Iris pigment epithelial cell (primary cell): Measurements from ENCODE around the gene RAMAC.
"Not testable (repeated sequence)": the region's sequence is repeated elsewhere in the genome, so short reads cannot be mapped to it uniquely, and the experiment has no call there.

ENCODE experiments used
- DNase-seq: peaks from one replicate; pipeline ENCODE4 v3.0.0-alpha.2; 2011; ENCODE audit warnings: low read depth

RAMAC gene

DNA sequence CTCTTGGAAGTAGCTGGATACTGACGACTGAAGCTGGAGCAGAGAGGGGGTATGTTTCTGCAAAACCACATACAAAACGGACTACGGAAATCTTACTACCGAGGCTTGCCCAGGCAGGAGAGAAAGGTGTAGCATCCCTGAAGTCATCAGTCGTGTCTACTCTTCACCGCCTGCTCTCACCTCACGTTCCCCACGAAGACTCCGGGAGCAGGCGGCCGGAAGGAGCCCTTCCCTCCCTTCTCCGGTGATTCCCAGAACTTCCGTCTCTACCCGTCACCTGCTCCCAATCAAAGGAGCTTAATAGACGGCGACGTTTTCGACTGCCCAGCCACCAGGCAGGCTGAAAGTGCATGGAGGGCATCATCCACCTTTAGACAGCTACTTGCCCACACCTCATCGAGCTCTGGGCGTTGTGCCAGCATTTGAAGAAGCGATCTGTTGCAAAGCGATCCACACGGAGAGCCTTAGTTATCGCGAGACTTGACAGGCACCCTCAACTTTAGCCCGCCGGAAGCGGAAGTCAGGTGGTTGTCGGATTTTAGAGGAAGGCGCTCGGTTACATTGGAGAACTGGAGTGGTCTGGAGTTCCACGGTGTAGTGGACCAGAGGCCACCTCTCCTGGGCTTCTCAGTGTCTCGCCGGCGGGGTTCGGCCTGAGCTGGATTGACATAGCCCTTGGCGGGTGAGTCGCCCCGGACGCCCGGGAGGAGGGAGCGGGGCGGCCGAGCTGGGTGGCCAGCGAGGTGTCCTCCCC lies at the start of gene RAMAC:
TSS of gene RAMAC (plus strand) at position 523 of the 754 bp plus-strand sequence. CDS start 2,809 bp downstream, outside the sequence.
- peak; percentile 96 for DNase-seq

DNA sequence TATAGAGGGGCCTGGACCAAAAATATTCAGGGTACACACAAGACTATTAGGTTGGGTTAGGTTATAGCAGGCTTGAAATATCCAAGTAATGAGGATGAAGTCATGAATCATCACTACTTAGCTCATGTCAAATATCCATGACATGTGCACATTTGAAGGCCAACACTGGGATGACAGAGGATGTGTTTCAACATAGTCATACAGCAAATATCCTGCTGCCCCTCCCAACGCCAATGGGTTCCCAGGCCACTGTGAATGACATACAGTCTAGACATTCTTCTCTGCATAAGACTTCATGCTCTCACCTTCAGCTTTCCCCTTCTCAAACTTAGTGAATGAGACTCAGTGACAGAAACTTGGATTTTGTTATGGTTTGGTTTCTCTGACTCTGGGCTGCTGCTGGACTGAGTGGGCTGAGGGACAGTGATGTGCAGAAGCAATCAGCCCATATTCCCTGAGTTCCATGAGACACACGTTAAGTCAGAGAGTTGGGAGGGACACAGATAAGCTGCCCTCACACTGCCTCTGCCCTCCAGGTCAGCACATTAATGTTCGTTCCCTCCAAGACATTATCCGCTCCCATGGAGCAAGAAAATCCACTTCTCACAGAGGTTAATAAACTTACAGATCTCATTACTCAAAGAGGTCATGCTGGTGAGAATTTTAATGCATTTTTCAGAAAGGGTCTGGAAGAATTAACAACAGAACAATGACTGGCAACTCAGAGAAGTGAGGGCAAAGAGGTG lies 48.9 kb upstream of the RAMAC start:
- peak; percentile 40 for DNase-seq

DNA sequence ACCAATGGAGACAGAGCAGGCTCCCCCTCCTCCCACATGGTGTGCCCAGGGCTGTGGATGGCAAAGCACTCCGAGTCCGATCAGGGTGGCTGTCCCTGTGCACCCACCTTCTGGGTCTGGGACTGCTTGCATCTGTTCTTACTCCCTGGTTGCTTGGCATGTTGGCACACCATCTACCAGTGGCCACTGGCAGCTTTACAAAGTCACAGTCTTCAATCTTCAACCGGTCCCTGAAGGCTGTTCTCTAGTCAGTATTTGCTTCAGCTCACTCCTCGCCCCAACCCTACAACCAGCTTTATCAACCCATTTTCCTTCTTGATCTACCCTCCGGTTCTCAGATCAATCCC lies 48.3 kb upstream of the RAMAC start:
- DNase-seq = no peak

DNA sequence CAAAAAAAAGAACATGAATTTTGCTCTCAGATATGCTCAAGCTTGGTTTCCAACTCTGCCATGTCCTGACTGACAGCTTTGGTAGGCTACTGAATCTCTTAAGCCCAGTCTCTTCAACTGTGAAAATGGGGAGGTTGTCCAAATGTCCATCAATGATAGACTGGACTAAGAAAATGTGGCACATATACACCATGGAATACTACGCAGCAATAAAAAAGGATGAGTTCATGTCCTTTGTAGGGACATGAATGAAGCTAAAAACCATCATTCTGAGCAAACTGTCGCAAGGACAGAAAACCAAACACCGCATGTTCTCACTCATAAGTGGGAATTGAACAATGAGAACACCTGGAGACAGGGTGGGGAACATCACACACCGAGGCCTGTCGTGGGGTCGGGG lies 46.3 kb upstream of the RAMAC start:
- not testable (repeated sequence) for DNase-seq

DNA sequence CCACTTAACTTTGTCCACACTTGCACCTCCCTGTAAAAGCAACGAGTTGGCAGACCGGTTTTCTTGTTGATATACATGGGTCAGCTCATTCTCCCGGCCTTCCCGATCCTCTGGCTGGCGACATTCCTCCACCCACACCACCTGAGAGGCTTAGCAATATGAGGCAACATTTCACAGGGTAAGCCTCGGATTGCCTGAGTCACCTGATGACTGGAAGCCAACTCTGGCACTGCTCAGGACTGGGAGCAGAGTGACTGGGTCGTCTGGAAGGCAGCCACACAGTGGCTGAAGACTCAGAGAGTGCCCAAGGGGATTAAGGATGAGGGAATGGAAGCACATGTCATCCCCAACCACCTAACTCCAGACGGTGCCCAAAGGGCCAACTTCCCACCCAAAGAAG lies 43.3 kb upstream of the RAMAC start:
- DNase-seq = peak; percentile 9

DNA sequence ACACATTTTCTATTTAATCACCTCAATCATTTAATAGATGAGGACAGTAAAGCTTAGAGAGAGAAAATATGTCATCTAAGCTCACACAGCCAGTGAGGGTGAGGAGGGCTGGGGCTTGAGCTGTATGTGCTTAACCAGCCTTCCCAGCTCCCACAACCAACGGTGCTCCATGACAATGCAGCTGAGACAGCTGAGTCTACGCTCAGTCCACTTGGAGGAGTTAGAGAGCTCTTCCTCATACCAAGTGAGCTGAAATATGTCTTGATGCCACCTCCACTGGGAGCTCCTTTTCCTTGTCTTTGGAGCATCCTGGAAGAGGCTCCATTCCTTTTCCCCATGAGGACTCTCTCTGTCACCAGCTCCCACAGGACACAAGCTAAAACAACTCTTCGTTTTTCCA lies 42.8 kb upstream of the RAMAC start:
- DNase-seq = no peak

DNA sequence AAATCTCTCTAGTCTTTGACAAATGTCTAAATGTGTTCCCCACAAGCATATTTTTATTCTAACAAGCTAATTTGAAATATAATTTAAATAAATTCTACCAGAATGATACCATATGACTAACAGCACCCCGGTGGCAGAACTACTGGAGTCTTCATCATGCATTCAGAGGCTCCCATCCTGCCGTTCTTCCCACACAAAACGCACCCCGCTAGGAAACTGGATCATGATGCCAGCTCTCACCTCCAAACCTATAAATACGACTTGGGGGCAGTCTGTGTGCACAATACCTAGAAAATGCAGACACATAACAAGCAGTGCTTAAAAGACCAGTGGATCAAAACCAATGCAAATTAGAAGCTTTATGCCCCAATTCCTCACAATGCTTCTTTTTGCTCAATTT lies 42.0 kb upstream of the RAMAC start:
- no peak for DNase-seq

DNA sequence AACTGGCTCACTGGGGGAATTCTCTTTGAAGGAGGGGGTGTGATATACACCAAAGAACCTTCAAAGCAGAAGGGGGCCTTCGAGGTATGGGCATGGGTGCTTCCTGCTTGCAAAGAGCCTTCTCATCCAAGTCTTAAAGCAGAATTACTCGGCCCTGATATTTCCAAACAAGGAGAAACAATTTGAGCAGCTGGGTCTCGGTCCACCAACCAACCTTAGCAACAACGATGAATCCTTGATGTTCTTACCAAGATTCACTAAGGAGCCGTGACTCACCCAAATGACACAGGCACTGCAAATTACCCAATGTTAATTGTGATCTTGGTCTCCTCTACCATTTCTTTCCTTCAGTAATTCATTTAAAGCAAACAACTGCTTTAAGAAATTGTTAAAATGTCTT lies 41.2 kb upstream of the RAMAC start:
- DNase-seq = no peak

DNA sequence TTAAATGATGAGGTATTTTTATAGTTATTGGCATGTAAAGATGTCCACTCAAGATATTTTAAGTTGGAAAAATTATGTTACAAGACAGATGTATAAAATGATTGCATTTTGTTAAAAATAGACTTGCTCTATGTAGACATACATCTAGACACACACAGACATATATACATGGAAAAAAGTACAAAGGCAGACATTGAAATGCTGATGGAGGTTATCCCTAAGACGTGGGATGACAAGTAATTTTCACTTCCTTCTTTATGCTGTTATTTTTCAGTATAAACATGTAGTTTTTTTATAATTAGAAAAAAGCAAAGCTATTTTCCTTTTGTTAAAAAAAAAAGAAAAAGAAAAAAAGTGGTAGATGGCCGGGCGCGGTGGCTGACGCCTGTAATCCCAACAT lies 40.7 kb upstream of the RAMAC start:
- no peak for DNase-seq

DNA sequence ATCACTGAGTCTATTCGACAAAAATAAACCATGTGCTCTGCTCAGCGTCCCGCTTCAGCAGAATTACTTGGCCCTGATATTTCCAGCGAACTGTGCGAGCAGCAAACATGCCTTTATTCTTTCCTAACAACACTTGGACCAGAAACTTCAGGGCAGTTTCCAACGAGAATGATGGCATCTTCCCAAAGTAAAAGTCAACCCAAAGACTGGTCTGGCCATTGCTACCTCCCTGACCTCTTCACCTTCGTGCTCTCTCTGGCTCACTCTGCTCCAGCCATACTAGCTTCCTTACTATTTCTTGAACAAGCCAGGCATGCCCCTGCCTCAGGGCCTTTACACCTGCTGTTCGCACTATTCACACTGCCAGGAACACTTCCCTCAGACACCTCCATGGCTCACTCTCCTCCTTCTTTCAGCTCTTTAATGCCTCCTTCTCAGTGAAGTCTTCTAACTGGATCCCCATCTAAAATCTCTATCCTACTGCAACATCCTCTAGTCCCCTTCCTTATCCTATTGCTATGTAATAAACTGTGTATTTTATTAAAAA lies 39.8 kb upstream of the RAMAC start:
- no peak for DNase-seq

DNA sequence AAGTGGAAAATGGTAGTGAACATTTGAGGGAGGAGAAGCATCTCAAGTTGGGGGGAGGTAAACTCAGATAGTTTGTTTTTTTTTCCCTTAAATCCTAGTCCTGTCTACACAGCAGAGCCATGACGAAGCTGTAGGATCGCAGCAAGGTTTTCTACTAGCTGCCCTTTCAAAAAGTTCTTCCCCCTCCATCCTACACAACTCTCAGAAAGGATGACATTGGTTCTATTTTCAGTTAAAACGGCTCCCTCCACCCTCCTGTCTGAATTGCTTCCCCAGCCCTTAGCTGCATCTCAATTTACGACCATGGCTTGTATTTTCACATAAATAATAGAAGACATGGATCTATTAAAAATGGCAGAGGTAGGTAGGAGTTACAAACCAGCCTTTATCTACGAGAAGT lies 35.7 kb upstream of the RAMAC start:
- no peak for DNase-seq

DNA sequence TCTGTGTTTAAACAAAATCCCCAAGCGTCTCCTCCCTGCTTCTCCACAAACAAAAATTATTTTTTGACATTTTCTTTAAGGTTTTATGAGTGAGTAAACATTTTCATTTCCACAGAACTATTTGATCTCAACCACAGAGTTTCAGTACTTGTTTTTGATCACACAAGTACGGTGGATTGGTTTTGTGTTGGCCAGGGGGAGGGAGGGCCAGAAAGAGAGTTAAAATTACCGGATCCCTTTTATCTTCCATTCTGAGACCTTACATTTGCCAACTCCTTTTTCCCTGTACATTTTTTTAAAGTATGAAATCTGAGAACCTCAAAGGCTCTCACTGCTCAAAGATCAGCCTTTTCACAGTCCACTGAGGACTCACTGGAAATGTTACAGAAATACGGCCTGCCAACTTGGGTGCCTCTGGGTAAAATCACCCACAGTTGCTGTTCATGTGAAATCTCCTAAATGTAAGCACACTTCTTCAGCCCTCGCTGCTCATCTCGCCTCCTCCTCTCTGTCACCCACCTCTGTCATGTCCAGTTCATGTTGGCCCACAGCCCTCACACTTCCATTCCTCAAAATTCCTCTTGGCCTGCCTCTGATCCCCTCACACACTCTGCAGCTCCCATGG lies 35.2 kb upstream of the RAMAC start:
- DNase-seq = no peak

DNA sequence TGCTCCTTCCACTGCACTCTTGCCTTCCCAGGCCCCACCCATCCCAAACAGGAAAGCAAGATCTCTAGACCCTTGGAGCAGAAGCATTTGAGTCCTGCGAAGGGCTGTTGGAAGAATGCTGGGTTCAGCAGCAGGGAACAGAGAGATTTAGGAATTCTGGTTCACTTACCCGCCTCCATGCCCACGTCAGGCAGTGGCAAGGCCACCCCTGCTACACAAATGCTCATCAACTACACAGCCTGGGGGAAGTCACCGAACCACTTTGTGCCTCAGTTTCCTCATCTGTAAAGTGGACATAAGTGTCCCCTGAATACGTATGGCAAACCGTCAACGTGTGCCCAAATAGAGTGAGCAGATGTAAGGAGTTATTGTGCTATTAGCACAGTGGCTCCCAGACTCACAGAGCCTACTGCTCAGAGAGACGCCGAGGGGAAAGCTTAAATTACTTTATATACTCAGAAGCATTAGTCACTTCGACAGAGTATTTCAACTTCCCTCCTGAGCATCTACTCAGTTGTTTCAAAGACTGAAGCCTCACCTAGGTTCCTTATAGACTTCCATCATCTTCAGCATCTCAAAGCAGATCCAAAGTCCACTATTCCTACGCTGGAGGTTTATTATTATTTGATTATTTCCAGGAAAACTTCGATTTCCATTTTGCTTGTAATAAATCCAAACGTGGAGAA lies 34.4 kb upstream of the RAMAC start:
- no peak for DNase-seq

DNA sequence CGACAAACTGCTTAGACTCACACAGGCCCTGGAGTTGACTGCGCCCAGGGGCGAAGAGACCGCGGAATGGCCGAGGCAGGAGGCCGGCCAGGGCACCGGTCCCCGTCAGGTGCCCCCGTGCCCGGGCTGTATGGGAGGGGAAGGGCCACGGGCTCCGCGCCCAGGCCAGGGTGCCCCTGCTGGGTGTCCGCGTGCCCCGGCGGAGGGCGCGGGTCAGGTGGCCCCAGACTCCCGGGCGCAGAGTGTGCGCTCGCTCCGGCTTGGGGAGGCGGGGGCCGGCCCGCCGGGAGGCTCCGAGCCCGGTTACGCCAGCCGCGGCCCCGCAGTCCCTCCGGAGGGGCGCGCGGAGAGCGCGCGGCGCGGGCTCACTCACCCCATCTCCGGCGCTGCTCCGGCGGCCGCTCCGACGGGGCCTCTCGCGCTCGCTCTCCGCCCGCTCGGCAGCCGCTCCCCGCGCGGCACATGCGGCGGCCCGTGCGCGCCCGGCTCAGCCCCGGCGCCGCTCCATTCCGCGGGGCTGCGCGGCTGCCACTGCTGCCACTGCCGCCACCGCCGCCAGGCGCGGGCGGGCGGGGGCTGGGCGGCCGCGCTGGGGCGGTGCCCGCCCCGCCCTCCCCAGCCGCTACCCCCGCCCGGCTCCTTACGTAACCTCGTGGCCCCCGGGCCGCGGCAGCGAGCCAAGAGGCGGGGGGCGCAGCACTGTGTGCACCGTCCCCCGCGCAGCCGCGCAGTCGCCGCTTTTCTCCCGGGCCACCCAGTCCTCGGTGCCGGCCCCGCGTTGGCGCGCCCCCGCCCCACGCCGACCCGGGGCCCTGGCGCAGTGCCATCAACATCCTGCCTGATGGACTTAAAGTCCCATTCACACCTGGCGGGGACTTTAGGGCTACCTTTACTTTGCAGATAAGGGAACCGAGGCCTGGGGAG lies 33.6 kb upstream of the RAMAC start, which contains the start of gene HOMER2:
TSS of gene HOMER2 (minus strand) at position 563 of the 924 bp plus-strand sequence. CDS start at position 378, 185 bp downstream.
- peak; percentile 20 for DNase-seq

DNA sequence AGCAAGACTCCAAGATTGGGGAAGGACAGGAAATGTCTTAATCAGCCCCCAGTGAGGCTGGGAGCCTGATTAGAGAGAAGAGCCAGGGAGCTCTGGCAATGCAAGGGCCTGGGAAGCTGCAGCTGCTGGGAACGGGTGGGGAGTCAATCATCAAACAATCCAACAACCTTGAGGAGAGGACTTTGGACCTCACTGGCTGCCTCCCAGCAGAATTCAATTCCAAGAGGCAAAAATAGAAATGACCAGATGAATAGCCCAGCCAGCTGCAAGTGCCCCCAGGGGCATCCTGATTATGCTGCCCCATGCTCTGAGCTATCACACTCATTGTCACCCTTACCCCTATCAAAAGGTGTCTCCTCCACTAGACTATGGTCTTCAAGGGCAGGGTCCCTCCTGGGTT lies 27.4 kb upstream of the RAMAC start:
- DNase-seq = no peak

DNA sequence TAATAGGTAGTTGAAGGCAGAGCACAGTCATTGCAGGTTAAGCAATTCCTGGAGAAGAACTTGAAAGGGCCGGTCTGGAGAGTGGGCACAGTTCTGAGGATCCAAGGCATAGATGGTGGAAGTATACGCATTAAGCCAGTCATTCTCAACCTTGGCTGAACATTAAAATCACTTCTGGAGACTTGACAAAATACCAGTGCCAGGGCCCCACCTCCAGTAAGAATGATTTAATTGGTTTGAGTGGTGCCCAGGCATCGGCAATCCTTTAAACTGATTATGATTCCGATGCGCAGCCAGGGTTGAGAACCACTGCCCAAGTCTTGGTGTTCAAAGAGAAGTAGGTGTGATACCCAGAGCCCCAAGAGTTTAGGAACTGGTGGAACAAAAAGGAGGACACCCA lies 26.6 kb upstream of the RAMAC start:
- no peak for DNase-seq

DNA sequence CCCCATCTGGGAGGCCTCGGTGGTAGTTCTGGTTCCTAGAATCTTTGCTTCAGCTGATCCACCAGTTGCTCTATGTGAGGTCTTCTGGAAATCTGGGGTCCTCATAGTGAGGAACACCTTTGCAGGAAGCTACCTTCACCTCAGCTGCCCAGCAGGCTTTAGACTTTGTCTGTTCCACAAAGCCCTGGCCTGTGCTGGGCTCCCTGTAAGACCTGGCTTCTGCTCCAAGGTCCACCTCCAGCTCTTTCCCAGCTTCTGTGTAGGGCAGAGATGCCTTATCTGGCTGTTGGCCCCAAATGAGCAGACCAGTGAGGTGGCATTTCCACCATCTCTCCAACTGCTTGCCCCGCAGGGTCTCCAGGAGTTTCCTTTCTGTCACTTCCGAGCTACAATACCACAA lies 25.2 kb upstream of the RAMAC start:
- DNase-seq = no peak

DNA sequence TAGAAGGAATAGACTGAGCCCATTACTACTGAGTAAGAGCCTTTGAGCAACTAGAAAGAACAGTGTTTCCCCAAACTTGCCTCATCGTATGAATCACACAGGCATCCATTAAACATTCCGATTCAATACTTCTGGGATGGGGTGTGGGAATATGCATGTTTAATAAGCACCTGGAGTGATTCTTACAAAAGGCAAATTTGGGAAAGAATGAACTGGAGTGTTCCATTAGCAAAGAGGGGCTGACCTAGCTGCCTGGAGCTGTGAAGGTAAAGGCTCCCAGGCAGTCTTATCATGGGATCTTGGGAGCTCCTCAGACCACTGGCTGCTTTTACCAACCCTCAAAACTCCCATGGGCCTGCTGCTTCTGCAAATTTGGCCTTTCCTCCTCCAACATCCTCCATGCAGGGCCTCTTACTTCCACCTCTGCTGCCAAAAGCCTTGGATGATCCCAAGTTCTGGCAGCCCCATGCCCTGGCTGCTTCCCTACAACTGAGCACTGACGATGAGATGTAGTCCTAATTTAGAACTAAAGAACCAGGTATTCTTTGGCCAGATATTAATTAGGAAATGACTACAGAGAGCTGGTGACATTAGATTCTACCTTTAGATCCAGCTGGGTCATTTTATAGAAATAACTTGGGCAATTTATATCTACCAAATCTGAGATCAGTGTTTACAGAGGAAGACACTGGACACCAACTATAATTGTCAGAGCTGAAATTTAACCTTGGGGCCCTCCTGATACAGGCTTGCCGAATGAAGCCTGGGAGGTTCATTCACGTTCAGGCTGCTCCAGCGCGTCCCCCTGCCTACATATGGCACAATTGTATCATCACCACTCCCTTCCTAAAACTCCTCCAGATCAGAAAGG lies 22.3 kb upstream of the RAMAC start:
- no peak for DNase-seq

DNA sequence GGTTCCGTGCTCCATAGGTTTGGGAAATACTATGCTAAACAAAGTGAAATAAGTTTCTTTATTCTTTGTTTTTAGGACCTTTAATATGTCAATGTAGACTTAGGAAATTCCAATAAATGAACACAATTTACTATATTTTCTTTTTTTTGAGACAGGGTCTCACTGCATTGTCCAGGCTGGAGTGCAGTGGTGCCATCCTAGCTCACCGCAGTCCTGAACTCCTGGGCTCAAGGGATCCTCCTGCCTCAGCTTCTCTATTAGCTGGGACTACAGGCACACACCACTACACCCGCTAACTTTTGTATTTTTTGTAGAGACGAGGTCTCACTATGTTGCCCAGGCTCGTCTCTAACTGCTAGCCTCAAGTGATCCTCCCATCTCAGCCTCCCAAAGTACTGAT lies 21.1 kb upstream of the RAMAC start:
- no peak for DNase-seq

DNA sequence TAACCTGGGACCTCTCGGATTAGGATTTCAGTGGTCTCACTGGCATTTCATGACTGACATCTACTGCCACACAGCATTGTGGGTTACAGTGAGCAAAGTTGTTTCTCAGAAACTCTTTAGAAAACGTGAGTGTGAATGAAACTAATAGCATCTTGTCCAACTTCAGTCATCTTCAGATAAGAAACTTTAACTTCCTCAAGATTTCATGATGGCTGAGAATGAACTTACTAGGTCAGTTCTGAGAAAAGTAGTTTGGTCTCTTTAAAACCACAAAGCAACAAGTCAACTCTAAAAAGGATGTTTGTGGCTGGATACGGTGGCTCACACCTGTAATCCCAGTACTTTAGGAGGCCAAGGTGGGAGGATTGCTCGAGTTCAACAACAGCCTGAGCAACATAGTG lies 19.3 kb upstream of the RAMAC start:
- no peak for DNase-seq
